ENCODE data around the gene MOV10. TPM values are rescaled to one million over a fixed set of nuclear protein-coding genes. Genes with fewer than 3 reads are reported as not detected.

Gene MOV10, protein sequence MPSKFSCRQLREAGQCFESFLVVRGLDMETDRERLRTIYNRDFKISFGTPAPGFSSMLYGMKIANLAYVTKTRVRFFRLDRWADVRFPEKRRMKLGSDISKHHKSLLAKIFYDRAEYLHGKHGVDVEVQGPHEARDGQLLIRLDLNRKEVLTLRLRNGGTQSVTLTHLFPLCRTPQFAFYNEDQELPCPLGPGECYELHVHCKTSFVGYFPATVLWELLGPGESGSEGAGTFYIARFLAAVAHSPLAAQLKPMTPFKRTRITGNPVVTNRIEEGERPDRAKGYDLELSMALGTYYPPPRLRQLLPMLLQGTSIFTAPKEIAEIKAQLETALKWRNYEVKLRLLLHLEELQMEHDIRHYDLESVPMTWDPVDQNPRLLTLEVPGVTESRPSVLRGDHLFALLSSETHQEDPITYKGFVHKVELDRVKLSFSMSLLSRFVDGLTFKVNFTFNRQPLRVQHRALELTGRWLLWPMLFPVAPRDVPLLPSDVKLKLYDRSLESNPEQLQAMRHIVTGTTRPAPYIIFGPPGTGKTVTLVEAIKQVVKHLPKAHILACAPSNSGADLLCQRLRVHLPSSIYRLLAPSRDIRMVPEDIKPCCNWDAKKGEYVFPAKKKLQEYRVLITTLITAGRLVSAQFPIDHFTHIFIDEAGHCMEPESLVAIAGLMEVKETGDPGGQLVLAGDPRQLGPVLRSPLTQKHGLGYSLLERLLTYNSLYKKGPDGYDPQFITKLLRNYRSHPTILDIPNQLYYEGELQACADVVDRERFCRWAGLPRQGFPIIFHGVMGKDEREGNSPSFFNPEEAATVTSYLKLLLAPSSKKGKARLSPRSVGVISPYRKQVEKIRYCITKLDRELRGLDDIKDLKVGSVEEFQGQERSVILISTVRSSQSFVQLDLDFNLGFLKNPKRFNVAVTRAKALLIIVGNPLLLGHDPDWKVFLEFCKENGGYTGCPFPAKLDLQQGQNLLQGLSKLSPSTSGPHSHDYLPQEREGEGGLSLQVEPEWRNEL
- total RNA-seq (2014; rRNA removed; shearing (Covaris generic); ENCODE audit: low replicate concordance): 7.7 and 13.8 TPM in 2 replicates

DNA sequence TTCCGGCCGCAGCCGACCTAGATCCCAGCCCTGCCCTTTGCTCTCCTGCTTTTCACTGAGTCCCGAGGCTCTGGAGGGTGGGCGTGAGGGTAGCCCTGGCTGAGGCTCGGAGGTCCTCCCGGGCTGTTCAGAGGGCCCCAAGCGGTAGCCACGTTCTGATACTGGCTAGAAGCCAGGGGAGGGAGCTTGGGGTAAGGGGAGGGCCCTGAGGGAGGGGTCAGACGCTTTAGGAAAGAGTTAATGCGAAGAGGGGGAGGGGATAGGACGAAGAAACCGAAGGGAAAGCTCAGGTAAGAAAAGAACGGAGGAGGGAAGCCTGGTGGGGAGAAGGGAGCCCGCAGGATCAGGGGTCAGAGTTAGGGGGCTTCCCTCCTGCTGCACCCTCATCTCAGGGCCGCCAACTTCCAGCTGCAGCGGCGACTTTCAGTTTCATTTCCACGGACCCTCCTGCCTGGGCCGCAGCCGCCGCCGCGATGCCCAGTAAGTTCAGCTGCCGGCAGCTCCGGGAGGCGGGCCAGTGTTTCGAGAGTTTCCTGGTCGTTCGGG is at the start of gene MOV10:
Gene MOV10 (plus strand): TSS at position 220 of the 546 bp plus-strand sequence. CDS start 254 bp downstream, at position 474.
- peak within 1 kb of the TSS; percentile 99 for H3K4me2 ChIP-seq (ENCODE audit: low read depth, low read length, poor library complexity, severe bottlenecking)
- peaks cover 42% of the 10 kb centered on the region for H3K4me1 ChIP-seq (ENCODE audit: low read length)
- no peaks in the 10 kb centered on the region for H3K9me2 ChIP-seq (replicated peaks; ENCODE audit: insufficient read depth, low read length)
- H3K27me3 ChIP-seq (ENCODE audit: low read length): no peaks in the 10 kb centered on the region
- peak; percentile 80 for DNase-seq
- H4K20me1 ChIP-seq (ENCODE audit: insufficient read depth, low read depth, low read length): peaks cover 3% of the 10 kb centered on the region; the same call in 1 of the 2 replicates
- H3K36me3 ChIP-seq (ENCODE audit: insufficient read depth, low read length): peaks cover 16% of the 10 kb centered on the region; the same call in 1 of the 2 replicates
- peak within 1 kb of the TSS; percentile 75 for H3K9ac ChIP-seq (ENCODE audit: low read length)
- peak within 1 kb of the TSS; percentile 57 for H2AFZ ChIP-seq (ENCODE audit: low read length)
- no peaks in the 10 kb centered on the region for H3K79me2 ChIP-seq (ENCODE audit: low read length)
- H3K27ac ChIP-seq (ENCODE audit: low read length): no peak within 1 kb of the TSS; the same call in 1 of the 2 replicates
- peak within 1 kb of the TSS; percentile 88 for H3K4me3 ChIP-seq (ENCODE audit: low read length)
- no peaks in the 10 kb centered on the region for H3K9me3 ChIP-seq (ENCODE audit: low read length)

DNA sequence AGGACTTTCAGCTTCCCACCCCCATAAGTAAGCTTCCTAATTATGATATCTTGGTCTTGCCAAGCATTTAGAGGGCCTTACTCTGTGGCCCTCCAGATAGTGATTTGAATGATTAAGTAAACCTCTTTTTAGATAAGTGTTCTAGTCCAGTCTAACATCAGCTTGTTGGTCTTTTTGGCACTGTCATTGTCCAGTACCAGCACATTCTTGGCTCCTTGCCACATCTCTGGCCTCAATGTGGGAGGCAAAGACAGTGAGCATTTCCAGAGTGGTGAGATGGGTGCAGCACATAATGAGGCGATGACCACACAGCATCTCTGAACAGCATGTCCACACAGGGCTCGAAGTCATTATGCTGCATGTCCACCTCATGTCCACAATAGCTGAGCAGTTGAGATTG is 48.8 kb upstream of the MOV10 start:
- H2AFZ ChIP-seq (ENCODE audit: low read length): no peak overlapping the region
- H3K79me2 ChIP-seq (ENCODE audit: low read length): peaks cover 99% of the 10 kb centered on the region
- H3K9me3 ChIP-seq (ENCODE audit: low read length): no peaks in the 10 kb centered on the region
- no peak overlapping the region for H3K4me2 ChIP-seq (ENCODE audit: low read depth, low read length, poor library complexity, severe bottlenecking)
- no peaks in the 10 kb centered on the region for H3K9me2 ChIP-seq (replicated peaks; ENCODE audit: insufficient read depth, low read length)
- peaks cover 47% of the 10 kb centered on the region for H3K36me3 ChIP-seq (ENCODE audit: insufficient read depth, low read length)
- H3K4me3 ChIP-seq (ENCODE audit: low read length): no peak overlapping the region
- H4K20me1 ChIP-seq (ENCODE audit: insufficient read depth, low read depth, low read length): peaks cover 58% of the 10 kb centered on the region
- no peak for DNase-seq
- no peak overlapping the region for H3K27ac ChIP-seq (ENCODE audit: low read length)
- peaks cover 41% of the 10 kb centered on the region for H3K4me1 ChIP-seq (ENCODE audit: low read length)
- no peak overlapping the region for H3K9ac ChIP-seq (ENCODE audit: low read length)
- H3K27me3 ChIP-seq (ENCODE audit: low read length): no peaks in the 10 kb centered on the region

DNA sequence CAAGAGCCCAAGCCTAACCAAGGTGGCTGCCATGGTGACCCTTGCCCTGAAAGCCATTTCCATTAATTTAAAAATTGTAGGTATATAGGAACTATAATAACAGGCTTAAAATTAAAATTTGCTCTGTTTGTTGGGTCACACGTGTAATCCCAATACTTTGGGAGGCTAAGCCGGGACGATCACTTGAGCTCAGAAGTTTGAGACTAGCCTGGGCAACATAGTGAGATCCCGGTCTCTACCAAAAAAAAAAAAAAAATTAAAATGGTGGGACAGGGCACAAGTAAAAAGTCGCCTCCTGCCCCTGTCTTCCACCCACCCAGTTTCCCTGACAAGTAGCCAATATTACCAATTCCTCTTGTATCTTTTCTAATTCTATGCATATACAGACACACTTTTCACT is 48.3 kb upstream of the MOV10 start:
- H2AFZ ChIP-seq (ENCODE audit: low read length): no peak overlapping the region
- H3K36me3 ChIP-seq (ENCODE audit: insufficient read depth, low read length): peaks cover 52% of the 10 kb centered on the region
- H4K20me1 ChIP-seq (ENCODE audit: insufficient read depth, low read depth, low read length): peaks cover 55% of the 10 kb centered on the region
- H3K4me2 ChIP-seq (ENCODE audit: low read depth, low read length, poor library complexity, severe bottlenecking): no peak overlapping the region
- H3K79me2 ChIP-seq (ENCODE audit: low read length): peaks cover 99% of the 10 kb centered on the region
- H3K27me3 ChIP-seq (ENCODE audit: low read length): no peaks in the 10 kb centered on the region
- H3K9me3 ChIP-seq (ENCODE audit: low read length): no peaks in the 10 kb centered on the region
- no peaks in the 10 kb centered on the region for H3K9me2 ChIP-seq (replicated peaks; ENCODE audit: insufficient read depth, low read length)
- H3K9ac ChIP-seq (ENCODE audit: low read length): no peak overlapping the region
- peaks cover 41% of the 10 kb centered on the region for H3K4me1 ChIP-seq (ENCODE audit: low read length)
- H3K4me3 ChIP-seq (ENCODE audit: low read length): no peak overlapping the region
- no peak overlapping the region for H3K27ac ChIP-seq (ENCODE audit: low read length)
- DNase-seq: no peak

DNA sequence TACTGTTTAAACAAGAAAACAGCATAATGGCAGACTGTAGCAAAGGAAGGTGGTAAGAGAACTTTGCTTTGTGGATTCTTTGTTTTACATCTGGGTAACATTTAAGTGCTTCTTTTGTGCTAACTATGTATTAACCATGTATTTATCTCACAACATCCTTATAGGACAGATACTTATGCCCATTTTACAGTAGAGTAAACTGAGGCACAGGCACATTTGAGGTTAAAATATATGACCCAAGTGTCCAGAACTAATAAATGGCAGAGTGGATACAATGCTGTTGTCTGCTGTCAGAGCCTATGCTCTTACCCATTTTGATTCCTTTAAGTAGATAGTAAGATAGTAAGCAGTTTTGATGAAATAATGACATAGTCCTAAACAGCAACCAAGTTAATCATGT is 47.6 kb upstream of the MOV10 start:
- no peak overlapping the region for H3K9ac ChIP-seq (ENCODE audit: low read length)
- no peaks in the 10 kb centered on the region for H3K9me3 ChIP-seq (ENCODE audit: low read length)
- H3K36me3 ChIP-seq (ENCODE audit: insufficient read depth, low read length): peaks cover 58% of the 10 kb centered on the region
- no peak overlapping the region for H3K4me2 ChIP-seq (ENCODE audit: low read depth, low read length, poor library complexity, severe bottlenecking)
- H2AFZ ChIP-seq (ENCODE audit: low read length): no peak overlapping the region
- H3K27ac ChIP-seq (ENCODE audit: low read length): no peak overlapping the region
- peaks cover 99% of the 10 kb centered on the region for H3K79me2 ChIP-seq (ENCODE audit: low read length)
- no peak for DNase-seq
- no peak overlapping the region for H3K4me3 ChIP-seq (ENCODE audit: low read length)
- H3K27me3 ChIP-seq (ENCODE audit: low read length): no peaks in the 10 kb centered on the region
- H3K4me1 ChIP-seq (ENCODE audit: low read length): peaks cover 35% of the 10 kb centered on the region
- no peaks in the 10 kb centered on the region for H3K9me2 ChIP-seq (replicated peaks; ENCODE audit: insufficient read depth, low read length)
- H4K20me1 ChIP-seq (ENCODE audit: insufficient read depth, low read depth, low read length): peaks cover 55% of the 10 kb centered on the region

DNA sequence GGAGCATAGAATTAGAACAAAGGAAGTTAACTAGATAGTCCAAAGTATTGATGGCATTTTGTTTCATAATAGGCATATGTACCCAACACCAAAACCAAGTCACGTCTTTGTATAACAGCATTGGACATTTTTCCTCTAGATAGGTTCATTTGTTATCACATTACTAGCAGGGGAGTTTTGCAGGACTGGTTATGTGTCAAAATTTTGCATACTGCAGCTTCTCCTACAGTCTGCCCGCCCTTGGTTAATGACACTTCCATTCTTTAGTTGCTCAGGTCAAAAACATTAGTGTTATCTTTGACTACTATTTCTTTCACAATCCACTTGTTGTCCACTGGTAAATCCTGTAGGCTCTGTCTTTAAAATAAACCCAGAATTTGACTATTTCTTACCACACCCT is 45.9 kb upstream of the MOV10 start:
- Histone ChIP-seq H3K4me1 (ENCODE audit: low read length) (peaks cover 25% of the 10 kb centered on the region), H3K36me3 (ENCODE audit: insufficient read depth, low read length) (peaks cover 64% of the 10 kb centered on the region), H3K9ac (ENCODE audit: low read length) (no peak overlapping the region), H3K27me3 (ENCODE audit: low read length) (no peaks in the 10 kb centered on the region), H3K27ac (ENCODE audit: low read length) (no peak overlapping the region), H3K9me3 (ENCODE audit: low read length) (no peaks in the 10 kb centered on the region; the same call in 1 of the 2 replicates), H3K9me2 (replicated peaks; ENCODE audit: insufficient read depth, low read length) (no peaks in the 10 kb centered on the region), H3K4me2 (ENCODE audit: low read depth, low read length, poor library complexity, severe bottlenecking) (no peak overlapping the region), H4K20me1 (ENCODE audit: insufficient read depth, low read depth, low read length) (peaks cover 56% of the 10 kb centered on the region), H2AFZ (ENCODE audit: low read length) (no peak overlapping the region), H3K79me2 (ENCODE audit: low read length) (peaks cover 99% of the 10 kb centered on the region), H3K4me3 (ENCODE audit: low read length) (no peak overlapping the region)
- no peak for DNase-seq

DNA sequence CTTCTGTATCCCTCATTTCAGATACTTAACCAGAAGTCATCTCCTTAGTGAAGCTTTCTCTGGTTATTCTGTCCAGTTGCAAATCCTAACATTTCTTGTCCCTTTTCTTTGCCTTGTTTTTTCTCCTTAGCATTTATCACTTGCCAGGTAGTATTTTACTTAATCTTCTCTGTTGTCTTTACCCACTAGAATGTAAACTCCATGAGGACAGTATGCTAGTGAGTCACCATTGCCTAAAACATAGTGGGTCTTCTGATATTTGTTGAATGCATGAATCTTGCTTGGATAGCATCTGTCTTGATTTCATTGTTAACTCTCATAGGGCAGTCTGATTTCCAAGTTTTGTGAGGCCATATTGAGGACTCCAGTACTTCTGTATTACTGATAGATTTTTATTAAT is 45.2 kb upstream of the MOV10 start:
- Histone ChIP-seq H4K20me1 (ENCODE audit: insufficient read depth, low read depth, low read length) (peaks cover 53% of the 10 kb centered on the region), H3K9ac (ENCODE audit: low read length) (no peak overlapping the region), H3K9me2 (replicated peaks; ENCODE audit: insufficient read depth, low read length) (no peaks in the 10 kb centered on the region), H3K36me3 (ENCODE audit: insufficient read depth, low read length) (peaks cover 66% of the 10 kb centered on the region), H3K4me1 (ENCODE audit: low read length) (peaks cover 33% of the 10 kb centered on the region), H3K27me3 (ENCODE audit: low read length) (no peaks in the 10 kb centered on the region), H3K9me3 (ENCODE audit: low read length) (no peaks in the 10 kb centered on the region; the same call in 1 of the 2 replicates), H3K79me2 (ENCODE audit: low read length) (peaks cover 99% of the 10 kb centered on the region), H2AFZ (ENCODE audit: low read length) (no peak overlapping the region), H3K27ac (ENCODE audit: low read length) (no peak overlapping the region), H3K4me2 (ENCODE audit: low read depth, low read length, poor library complexity, severe bottlenecking) (no peak overlapping the region), H3K4me3 (ENCODE audit: low read length) (no peak overlapping the region)
- DNase-seq: no peak

DNA sequence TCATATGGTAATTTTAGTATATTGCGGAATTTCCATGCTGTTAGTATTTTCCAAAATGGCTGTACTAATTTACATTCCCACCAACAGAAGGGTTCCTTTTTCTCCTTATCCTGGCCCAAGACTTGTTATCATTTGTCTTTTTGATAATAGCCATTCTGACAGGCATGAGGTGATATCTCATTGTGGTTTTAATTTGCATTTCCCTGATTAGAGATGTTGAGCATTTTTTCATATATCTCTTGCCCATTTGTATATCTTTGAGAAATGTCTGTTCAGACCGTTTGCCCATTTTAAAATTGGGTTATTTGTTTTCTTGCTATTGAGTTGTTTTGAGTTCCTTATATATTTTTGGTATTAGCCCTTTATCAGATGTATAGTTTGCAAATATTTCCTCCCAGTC is 40.8 kb upstream of the MOV10 start:
- H3K36me3 ChIP-seq (ENCODE audit: insufficient read depth, low read length): peaks cover 35% of the 10 kb centered on the region
- H2AFZ ChIP-seq (ENCODE audit: low read length): no peak overlapping the region
- H3K79me2 ChIP-seq (ENCODE audit: low read length): peaks cover 99% of the 10 kb centered on the region
- H3K9me2 ChIP-seq (replicated peaks; ENCODE audit: insufficient read depth, low read length): no peaks in the 10 kb centered on the region
- no peak overlapping the region for H3K4me2 ChIP-seq (ENCODE audit: low read depth, low read length, poor library complexity, severe bottlenecking)
- H3K27me3 ChIP-seq (ENCODE audit: low read length): no peaks in the 10 kb centered on the region
- DNase-seq: peak; percentile 44
- H3K4me3 ChIP-seq (ENCODE audit: low read length): no peak overlapping the region
- peak overlapping the region; percentile 22 for H3K27ac ChIP-seq (ENCODE audit: low read length)
- peaks cover 36% of the 10 kb centered on the region for H4K20me1 ChIP-seq (ENCODE audit: insufficient read depth, low read depth, low read length)
- no peaks in the 10 kb centered on the region; the same call in 1 of the 2 replicates for H3K9me3 ChIP-seq (ENCODE audit: low read length)
- H3K4me1 ChIP-seq (ENCODE audit: low read length): peaks cover 39% of the 10 kb centered on the region
- H3K9ac ChIP-seq (ENCODE audit: low read length): no peak overlapping the region
